HG02981 (cell line): Measurements from ENCODE around the gene LCK.

ENCODE experiments used
- ATAC-seq: cut with Tn5 transposase; IDR thresholded peaks from one replicate; pipeline ENCODE4 v1.9.1; 2021; ENCODE audit warnings: mild to moderate bottlenecking, moderate library complexity; ENCODE audit not compliant: unreplicated experiment

Gene LCK

DNA sequence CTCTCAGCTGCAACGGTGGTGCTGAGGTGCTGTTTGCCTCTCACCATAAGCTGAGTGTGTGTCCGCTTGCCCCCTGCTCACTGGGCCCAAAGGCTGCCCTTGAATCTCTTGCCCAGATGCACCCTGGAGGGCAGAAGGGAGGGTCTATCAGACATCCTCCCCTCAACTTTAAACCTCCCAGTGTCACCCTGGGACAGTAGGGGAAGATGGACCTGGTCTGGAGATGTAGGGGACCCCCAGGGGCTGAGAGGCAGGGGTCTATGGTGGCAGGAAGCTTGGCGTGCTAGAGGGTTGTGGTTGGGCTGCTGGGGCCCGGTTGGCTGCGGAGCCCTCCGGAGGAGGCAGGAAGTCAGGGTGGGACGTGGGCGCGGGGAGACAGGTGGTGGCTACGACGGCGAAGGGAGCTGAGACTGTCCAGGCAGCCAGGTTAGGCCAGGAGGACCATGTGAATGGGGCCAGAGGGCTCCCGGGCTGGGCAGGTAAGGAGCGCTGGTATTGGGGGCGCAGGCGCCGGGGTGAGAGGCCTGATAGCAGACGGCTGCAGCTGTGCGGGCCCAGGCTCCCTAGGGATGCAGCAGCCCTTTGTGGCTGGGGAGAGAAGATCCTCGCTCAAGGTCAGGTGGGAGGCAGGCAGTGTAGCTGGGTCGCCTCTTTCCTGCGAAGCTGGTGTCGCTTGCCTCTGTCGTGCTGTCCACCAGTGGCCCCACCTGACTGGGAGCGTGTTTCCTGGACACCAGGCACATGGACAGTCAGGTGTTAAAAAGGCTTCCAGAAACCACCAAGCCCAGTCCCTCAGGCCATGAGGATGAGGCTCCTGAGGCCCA, at the start of gene LCK:
Gene LCK, plus strand, starts transcription at position 373 of the 824 bp plus-strand sequence. CDS start 23,065 bp downstream, outside the sequence.
- no peak for ATAC-seq

DNA sequence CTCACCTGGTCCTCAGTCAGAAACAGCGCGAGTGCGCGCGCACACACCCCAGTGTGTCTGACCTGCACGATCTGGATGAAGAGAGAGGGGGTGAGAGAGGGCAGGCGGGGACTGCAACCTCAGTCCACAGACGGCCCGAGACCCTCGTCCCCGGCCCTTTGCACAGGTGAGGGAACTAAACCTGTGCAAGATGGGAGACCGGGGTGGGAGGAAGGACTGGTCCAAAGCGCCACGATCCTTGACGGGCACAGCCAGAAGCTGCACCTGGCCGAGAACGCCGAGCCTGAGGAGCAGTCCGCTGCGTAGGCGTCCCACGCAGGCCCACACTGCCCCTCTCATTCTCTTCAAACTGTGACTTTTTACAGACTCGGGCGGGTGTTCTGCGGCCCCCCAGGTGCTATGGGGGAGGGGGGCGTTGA, 46.1 kb upstream of the LCK start:
- ATAC-seq = no peak

DNA sequence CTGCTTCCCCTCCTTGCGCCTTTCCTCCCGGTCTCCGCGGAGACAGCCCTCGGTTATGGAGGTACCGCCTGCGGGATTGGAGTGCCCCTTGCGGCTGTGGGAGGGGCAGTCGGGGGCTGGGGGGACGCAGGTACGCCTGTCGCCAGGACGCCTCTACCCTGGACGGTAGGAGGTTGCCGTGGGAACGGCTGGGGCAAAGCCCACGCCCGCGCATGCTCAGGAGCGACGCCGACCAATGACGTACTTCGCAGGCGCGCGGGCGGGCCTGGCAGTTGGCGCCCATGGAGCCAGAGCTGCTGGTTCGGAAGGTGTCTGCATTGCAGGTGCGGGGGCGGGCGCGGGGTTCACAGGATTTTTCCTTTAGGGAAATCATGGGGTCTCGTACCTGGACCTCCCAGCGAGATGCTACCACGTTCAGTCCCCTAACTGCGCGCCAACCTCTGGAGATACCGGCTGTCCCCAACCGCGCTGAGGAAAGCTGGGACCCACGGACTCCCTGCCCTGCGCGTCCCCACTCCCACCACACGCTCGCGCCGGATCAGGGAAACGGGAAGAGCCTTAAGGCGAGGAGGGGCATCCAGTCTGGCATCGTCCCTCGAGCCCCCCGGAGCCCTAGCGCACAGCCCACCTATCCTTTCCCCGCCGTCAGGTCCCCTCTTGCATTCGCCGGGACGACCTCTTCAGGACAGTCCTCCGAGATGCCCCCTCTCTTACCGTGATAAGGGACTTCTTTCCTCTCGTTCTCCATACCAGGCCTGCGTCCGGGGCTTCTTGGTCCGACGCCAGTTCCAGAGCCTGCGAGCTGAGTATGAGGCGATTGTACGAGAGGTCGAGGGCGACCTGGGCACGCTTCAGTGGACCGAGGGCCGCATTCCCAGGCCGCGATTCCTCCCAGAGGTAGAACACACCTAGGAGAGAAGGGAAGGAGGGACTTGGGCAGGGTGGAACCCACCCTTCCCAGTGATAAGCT, 45.4 kb upstream of the LCK start, which contains the start of gene IQCC:
Gene IQCC, plus strand, starts transcription at position 271 of the 970 bp plus-strand sequence. Its CDS starts 11 bp downstream, at position 282.
- peak; percentile 46 for ATAC-seq

DNA sequence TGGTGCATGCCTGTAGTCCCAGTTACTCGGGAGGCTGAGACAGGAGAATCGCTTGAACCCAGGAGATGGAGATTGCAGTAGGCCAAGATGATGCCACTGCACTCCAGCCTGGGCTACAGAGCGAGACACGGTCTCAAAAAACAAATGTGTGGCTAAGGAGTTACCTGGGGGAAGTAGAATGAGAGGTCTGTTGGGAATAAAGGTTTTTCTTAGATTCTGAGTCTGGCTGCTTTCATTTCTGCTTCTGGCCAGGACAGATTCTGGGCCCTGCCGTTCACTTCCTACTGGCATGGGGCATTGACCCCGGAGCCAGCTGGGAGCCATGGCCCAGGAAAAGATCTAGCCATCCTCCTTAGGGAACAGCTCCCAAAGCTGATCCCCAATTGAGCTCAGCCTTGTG, 42.6 kb upstream of the LCK start:
- ATAC-seq = no peak

DNA sequence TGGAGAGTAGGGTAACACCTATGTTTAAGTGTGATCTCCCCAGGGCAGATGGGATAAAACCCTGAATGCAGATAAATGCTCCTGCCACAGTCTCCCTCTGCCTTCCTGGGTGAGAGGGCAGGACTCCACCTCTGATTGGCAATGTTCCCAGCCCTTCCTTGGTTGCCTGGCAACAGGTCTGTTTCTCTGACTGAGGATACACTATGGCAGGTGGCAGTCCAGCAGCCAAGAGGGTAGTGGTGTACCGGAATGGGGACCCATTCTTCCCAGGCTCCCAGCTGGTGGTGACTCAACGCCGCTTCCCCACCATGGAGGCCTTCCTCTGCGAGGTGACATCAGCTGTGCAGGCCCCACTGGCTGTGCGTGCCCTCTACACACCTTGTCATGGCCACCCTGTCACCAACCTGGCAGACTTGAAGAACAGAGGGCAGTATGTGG, 42.2 kb upstream of the LCK start, which contains the start of gene DCDC2B:
Gene DCDC2B, plus strand, starts transcription at position 199 of the 438 bp plus-strand sequence. Its CDS starts 5 bp downstream, at position 204.
- ATAC-seq = no peak

DNA sequence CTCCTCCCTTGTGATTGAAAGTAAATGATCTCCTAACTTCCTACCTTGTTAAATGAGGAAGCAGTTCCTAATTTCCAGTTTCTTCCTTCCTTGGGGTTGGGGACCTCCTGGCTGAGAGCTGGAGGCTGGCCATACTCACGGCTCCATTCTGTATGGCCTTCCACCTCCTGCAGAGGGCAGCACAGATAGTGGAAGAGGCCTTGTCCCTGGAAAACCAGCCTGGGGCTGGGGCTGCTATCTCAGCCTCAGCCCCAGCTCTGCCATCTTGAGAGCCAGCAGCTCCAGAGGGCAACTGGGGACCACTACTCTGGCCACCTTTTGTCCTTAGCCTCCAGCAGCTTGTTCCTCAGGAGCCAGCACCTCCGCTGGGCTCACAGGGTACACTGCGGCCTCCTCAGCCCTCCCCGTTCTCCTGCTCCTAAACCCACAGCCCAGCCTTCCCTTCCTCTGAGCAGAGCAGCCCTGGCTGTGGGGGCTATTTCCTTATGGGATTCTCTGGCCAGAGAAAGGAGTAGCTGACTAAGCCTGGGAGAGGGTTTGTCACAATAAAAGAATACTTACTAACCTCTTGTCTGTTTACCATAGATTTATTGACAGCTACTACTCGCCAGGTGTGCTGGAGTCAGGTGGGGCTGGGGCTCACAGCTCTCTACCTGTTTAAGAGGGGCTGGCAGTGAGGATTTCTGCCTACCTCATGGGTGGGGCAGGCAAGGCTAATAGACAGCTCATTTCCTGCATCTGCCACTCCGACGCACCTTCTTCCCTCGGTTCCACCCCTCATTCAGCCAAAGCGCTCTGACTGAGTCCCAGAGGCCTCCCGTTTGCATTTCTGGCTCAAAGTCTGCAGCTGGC, 35.2 kb upstream of the LCK start:
- peak; percentile 50 for ATAC-seq

DNA sequence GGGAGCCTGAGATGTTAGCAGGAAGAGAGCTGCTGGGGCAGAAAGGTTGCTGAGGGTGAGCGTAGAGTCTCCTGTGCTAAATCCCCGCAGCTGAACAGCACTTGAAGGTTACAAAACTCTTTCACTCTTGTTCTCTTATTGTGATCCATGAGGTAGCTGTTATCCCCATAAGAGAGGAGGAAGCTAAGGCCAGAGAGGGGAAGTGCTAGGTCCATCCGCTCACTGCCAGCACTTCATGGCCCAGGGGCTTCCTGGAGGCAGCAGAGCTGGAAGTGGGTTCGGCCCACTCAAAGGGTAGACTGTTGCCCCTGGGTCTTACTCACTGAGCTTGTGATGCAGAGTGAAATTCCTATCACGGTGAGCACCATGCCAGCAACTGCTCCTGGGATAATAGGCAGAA, 34.5 kb upstream of the LCK start:
- no peak for ATAC-seq

DNA sequence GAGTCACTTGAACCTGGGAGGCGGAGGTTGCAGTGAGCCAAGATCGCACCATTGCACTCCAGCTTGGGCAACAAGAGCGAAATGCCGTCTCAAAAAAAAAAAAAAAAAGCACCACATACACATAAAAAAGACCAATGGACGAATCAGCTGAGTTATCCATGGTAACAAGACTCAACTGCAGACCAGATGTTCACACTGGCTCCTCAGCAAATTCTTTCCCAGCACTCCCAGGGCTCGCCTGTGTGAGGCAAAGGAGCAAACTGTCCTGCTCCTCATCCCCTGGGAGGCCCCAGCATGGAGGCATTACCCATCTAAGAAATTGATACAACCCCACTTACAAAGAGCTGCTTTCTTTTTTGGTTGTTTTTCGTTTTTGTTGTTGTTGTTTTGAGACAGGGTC, 32.0 kb upstream of the LCK start:
- no peak for ATAC-seq

DNA sequence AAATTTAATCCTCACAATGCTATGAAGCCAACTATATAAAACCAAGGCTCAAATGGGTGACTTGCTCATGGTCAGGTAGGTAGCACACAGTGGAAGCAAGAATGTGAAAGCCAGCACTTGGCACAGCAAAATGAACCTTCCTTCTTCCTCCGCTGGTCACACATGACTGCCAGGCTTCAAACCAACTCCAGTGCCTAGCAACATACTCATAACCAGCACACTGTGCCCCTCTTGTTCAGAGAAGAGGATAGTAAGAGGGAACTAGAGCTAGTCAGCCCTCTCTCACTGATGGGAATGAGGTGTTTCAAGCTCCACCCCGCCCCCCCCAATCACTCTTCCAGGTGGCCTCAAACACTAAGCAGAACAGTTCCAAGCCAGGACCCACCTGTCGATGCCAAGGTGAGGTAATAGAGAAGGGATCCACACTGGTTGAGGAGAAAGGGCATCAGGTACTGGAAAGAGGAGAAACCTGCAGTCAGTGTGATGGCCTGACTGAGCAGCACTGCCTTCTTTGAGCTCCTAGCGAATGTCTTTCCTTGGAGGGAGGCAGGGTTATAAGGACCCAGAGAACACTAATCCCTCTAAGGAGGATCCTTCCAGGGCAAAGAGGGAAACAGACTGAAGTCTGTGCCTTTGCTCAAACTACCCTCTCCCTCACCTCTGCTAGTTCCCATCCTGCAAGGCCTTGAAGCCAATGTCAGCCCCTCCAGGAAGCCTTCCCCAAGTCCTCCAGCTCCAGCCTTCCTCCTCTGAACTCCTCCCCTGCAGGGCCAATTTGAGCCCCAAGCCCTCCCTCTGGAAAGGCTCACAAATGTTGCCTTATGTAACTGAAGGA, 30.1 kb upstream of the LCK start:
- no peak for ATAC-seq

DNA sequence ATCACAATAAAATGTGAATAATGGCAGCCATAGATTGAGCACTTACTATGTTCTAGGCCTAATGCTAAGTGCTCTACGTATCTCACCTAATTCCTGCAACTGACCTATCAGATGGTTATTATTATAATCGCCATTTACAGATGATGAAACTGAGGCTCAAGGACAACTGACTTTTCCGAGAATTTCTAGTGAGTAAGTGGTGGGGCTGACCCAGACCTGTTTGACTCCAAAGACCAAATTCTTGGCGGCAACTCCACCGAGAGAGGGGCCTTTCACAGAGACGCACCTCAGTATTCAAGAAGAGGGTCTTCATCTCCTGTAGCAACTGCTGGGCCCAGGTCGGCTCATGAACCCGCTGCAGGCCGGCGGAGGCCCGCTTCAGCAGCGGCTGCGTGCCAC, 29.5 kb upstream of the LCK start:
- no peak for ATAC-seq

DNA sequence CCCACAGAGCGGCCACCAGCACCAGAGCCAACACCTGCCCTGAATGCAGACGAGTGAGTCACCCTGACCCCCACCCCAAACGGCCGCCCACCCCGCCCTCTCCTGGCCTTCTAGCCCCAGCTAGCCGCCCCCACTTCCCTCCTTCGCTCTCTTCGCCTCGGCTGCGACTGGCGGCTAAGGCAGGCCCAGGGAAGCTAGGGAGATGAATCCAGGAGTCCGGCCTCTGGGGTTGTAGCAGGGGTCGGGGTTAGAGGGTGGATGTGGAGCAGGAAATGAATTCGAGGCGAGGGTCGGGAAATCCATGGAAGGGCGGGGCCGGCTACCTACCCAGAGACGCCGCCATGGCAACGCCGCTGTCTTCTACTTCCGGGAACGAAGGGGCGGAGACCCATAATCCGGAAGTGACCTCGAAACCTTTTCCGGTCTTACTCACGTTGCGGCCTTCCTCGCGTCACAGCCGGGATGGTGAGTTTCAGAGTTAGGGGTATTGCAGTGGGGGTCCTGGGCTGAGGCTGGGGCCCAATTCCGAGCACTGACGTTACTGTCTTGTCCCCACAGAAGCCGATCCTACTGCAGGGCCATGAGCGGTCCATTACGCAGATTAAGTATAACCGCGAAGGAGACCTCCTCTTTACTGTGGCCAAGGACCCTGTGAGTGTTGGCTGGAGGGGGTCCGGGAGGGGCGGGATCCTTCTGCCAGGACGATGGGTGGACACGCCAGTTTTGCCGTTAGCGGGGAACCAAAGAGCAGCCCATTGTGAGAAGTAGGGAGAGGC, 28.9 kb upstream of the LCK start, which contains the start of the genes EIF3I and TMEM234:
Gene EIF3I, plus strand, starts transcription at position 428 of the 776 bp plus-strand sequence. Its CDS starts 35 bp downstream, at position 463.
Gene TMEM234, minus strand, starts transcription at position 374 of the 776 bp plus-strand sequence. Its CDS starts 31 bp downstream, at position 343.
- peak; percentile 84 for ATAC-seq

DNA sequence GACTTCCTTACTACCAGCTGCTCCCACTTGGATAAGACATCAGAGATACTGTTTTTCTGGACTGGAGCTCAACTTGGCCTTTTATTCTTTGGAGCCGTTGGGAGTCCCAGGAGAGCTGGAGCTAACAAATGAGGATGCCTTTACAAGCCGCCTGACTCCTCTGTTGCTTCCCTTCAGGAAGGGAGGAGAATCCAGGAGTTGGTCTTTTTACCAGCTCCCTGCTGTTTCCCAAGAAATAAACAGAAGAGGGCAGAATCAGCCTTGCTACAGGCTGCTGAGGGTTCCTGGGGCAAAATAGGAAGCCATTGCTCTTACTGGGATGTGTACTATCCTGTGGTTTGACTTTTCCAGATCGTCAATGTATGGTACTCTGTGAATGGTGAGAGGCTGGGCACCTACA, 27.4 kb upstream of the LCK start:
- ATAC-seq = no peak

DNA sequence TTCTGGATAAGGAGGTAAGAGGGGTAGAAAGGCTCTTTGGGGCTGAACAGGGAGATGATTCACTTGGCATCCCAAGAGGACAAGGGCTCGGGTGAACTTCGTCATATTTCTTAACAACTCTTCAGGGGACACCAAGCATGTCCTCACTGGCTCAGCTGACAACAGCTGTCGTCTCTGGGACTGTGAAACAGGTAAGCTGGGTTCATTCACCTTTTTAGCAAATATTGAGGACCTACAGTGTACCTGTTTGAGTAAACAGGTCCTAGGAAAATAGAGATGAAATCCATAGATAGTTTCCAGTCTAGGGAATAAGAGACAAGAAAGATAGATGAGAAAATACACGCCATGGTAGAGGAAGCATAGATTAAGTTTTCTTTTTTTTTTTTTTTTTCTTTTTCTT, 26.8 kb upstream of the LCK start:
- no peak for ATAC-seq

DNA sequence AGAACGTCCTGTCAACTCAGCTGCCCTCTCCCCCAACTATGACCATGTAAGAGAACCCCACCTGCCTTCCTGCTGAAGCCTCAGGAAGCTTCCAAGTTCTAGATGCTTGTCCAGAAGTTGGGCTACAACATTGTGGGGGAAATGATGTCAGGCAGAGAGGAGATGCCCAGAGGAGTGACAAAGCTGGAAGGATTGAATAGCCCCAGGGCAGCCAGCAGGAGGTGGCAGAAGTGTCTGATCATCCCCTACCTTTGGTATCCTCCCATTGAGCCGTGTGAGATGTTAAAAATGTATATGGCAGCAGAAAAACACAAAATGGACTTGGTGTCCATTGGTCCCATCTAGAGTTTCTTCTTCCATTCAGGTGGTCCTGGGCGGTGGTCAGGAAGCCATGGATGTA, 22.3 kb upstream of the LCK start:
- no peak for ATAC-seq

DNA sequence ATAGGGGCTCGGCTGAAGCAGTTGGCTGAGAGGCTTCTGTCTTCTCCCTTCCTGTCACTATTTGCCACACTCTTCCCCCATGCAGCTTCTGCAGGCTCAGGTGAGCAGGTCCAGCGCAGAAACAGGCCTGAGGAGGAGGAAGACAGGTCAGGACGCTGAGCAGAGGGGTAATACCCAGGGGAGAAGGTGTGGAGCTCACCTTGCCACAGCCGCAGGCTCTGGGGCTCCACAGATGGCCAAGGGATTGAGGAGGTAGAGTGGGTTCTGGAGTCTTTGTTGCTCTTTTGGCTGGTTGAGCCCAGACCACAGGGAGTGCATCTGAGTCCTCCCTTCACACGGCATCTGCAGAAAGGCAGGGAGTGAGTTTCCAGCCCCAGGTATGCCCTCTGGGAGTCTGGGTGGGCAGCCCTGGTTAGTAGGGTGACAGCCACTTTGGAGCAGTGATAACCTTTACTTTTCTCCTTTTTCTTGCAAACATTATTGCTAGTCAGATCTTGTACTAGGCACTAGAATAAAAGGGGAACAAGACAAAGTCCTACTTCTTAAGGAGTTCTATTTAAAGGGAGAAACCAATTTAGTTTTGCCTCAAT, 19.1 kb upstream of the LCK start:
- ATAC-seq = no peak

DNA sequence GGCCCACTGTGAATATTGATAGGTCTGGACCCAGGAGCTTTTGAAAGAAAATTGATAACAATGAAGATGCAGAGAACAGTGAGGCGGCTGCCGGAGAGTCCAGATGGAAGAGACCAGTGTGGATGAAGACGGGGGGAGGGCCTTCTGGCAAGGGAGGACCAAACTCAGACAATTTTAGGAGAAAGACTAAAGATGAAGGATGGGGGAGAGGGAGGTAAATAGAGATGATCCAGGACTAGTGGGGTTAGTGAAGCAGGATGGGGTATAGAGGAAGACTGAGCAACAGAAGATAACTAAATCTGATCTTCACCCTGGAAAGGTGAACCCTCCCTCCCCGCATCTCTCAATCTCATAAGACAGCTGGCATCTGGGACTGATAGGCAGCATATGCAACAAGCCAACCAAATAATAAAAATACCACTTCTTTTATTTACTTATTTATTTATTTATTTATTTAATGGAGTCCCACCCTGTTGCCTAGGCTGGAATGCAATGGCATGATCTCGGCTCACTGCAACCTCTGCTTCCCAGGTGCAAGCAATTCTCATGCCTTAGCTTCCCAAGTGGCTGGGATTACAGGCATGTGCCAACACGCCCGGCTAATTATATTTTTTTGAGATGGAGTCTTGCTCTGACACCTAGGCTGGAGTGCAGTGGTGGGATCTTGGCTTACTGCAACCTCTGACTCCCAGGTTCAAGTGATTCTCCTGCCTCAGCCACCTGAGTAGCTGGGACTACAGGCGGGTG, 18.3 kb upstream of the LCK start:
- no peak for ATAC-seq

DNA sequence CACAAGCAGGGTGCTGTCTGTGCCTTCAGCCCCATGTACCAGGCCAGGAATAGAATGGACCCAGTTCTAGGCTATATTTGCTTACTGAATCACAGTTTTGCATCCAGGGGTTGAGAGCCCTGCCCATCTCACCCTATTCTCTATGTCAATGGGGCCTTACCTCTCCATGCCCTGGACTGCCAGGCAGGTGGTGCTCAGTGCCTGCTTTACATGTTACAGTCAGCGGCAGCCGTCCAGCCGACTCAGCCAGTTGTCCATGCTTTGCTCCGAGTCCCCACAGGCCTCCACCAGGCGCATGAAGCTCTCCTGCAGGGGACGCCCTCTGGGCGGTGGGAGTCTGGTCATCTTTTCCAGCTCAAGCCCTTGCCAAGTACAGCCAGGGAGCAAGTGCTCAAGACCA, 16.3 kb upstream of the LCK start:
- ATAC-seq = no peak
